H1 (cell line): ENCODE measurements around the gene HIVEP3. TPM values are rescaled to one million over a fixed set of nuclear protein-coding genes. Genes with fewer than 3 reads are reported as not detected.

Experiments
- CTCF ChIA-PET: fragments of 300-600 bp; sonication (Branson Sonifier 250); formaldehyde crosslinking; loops from one replicate; lab custom pipeline; 2021; ENCODE audit not compliant: partially characterized antibody; lab: Charles Lee
- POLR2A ChIA-PET: fragments of 300-600 bp; sonication (Branson Sonifier 250); formaldehyde crosslinking; loops from one replicate; lab custom pipeline; 2021; ENCODE audit warnings: inconsistent platforms; ENCODE audit not compliant: partially characterized antibody; lab: Charles Lee
- DNase-seq, 2 experiments: peaks; one replicate each; pipeline versions ENCODE4 v3.0.0 to v3.0.0-alpha.2; 2010 to 2022; ENCODE audit warnings: low spot score in 2 of 2, low read depth in 1 of 2, mixed read lengths in 1 of 2
- FAIRE-seq: peaks from 2 replicates; lab custom pipeline; 2011; peaks lifted over from hg19 to GRCh38; lab: Jason Lieb, UNC
- H2AFZ ChIP-seq: 2 replicates; pipeline ENCODE4 v1.8.1; 2012; ENCODE audit warnings: low read length, inconsistent platforms
- H2AK5ac ChIP-seq: 2 replicates; pipeline ENCODE4 v1.6.1; 2013; ENCODE audit warnings: low read depth, low read length
- H2BK120ac ChIP-seq: replicated peaks from 2 replicates; pipeline ENCODE3; 2013; ENCODE audit warnings: low read depth, low read length, inconsistent platforms
- H2BK12ac ChIP-seq: 2 replicates; pipeline ENCODE4 v1.6.1; 2013; ENCODE audit warnings: low read depth, low read length
- H2BK15ac ChIP-seq: 2 replicates; pipeline ENCODE4 v1.6.1; 2013; ENCODE audit warnings: low read length
- H2BK20ac ChIP-seq: 2 replicates; pipeline ENCODE4 v1.6.1; 2013; ENCODE audit warnings: low read length
- H2BK5ac ChIP-seq: 2 replicates; pipeline ENCODE4 v1.6.1; 2013; ENCODE audit warnings: low read depth, low read length
- H3K14ac ChIP-seq: 2 replicates; pipeline ENCODE4 v1.6.1; 2013; ENCODE audit warnings: inconsistent platforms; ENCODE audit not compliant: insufficient read length
- H3K18ac ChIP-seq: 2 replicates; pipeline ENCODE4 v1.6.1; 2013; ENCODE audit warnings: low read length; ENCODE audit errors: extremely low read depth
- H3K23ac ChIP-seq: 2 replicates; pipeline ENCODE4 v1.6.1; 2013; ENCODE audit warnings: inconsistent platforms; ENCODE audit not compliant: insufficient read length
- H3K23me2 ChIP-seq: 2 replicates; pipeline ENCODE4 v1.6.1; 2013; ENCODE audit warnings: low read depth, low read length
- H3K27ac ChIP-seq: 2 replicates; pipeline ENCODE4 v1.6.1; 2011; ENCODE audit warnings: low read depth, low read length, inconsistent platforms
- H3K27me3 ChIP-seq, 4 experiments: replicated peaks in 1 of 4; 1 replicate in 1 of 4; 2 replicates in 3 of 4; pipeline versions ENCODE4 v1.6.1 to v1.8.1; 2011 to 2013; ENCODE audit warnings: low read length in 3 of 4, mild to moderate bottlenecking in 3 of 4, inconsistent platforms in 2 of 4, mixed read lengths in 2 of 4, moderate library complexity in 1 of 4; ENCODE audit not compliant: control insufficient read depth in 3 of 4, insufficient read depth in 3 of 4; ENCODE audit errors: extremely low read depth in 1 of 4
- H3K36me3 ChIP-seq, 4 experiments: 2 replicates each; pipeline versions ENCODE4 v1.6.1 to v1.8.1; 2011 to 2013; ENCODE audit warnings: mild to moderate bottlenecking in 4 of 4, low read length in 3 of 4, moderate library complexity in 2 of 4, control low read depth in 1 of 4, inconsistent platforms in 1 of 4; ENCODE audit not compliant: insufficient read depth in 4 of 4, control insufficient read depth in 2 of 4
- H3K4ac ChIP-seq: replicated peaks from 2 replicates; pipeline ENCODE3; 2013; ENCODE audit warnings: low read length, low read depth, mixed read lengths, inconsistent platforms; ENCODE audit not compliant: insufficient read length
- H3K4me1 ChIP-seq, 4 experiments: replicated peaks in 1 of 4; 1 replicate in 1 of 4; 2 replicates in 3 of 4; pipeline versions ENCODE4 v1.6.1 to v1.8.1; 2011 to 2013; ENCODE audit warnings: low read length in 3 of 4, inconsistent platforms in 2 of 4, mixed read lengths in 1 of 4; ENCODE audit not compliant: insufficient read depth in 4 of 4, control insufficient read depth in 3 of 4
- H3K4me2 ChIP-seq, 2 experiments: 2 replicates each; pipeline versions ENCODE4 v1.6.1 to v1.8.1; 2011 to 2013; ENCODE audit warnings: low read depth in 2 of 2, low read length in 2 of 2, control low read depth in 1 of 2, inconsistent platforms in 1 of 2, mild to moderate bottlenecking in 1 of 2; ENCODE audit not compliant: insufficient read depth in 1 of 2
- H3K4me3 ChIP-seq, 4 experiments: fragments of 200-600, 300-600 bp in 1 of 4; sonication (generic), shearing (Covaris generic), sonication (Bioruptor Twin) in 1 of 4; 2 replicates each; pipeline versions ENCODE4 v1.5.1 to v1.8.1; 2011 to 2016; ENCODE audit warnings: low read length in 4 of 4, low read depth in 3 of 4, control low read depth in 2 of 4, inconsistent platforms in 2 of 4, mild to moderate bottlenecking in 2 of 4, mixed read lengths in 1 of 4, moderate library complexity in 1 of 4; ENCODE audit not compliant: insufficient read depth in 2 of 4; ENCODE audit errors: extremely low read depth in 1 of 4
- H3K56ac ChIP-seq: replicated peaks from 2 replicates; pipeline ENCODE3; 2013; ENCODE audit warnings: low read depth, mild to moderate bottlenecking, mixed read lengths, low read length, inconsistent platforms; ENCODE audit not compliant: insufficient read length
- H3K79me1 ChIP-seq: 2 replicates; pipeline ENCODE4 v1.6.1; 2013; ENCODE audit warnings: low read depth, low read length, control low read depth
- H3K79me2 ChIP-seq, 2 experiments: 2 replicates each; pipeline versions ENCODE4 v1.6.1 to v1.8.1; 2012 to 2013; ENCODE audit warnings: low read length in 2 of 2, mild to moderate bottlenecking in 2 of 2, inconsistent platforms in 1 of 2; ENCODE audit not compliant: insufficient read depth in 2 of 2, control insufficient read depth in 1 of 2
- H3K9ac ChIP-seq, 4 experiments: replicated peaks in 1 of 4; 1 replicate in 1 of 4; 2 replicates in 3 of 4; pipeline versions ENCODE4 v1.6.1 to v1.8.1; 2011 to 2013; ENCODE audit warnings: low read depth in 3 of 4, low read length in 3 of 4, control low read depth in 2 of 4, mild to moderate bottlenecking in 2 of 4, moderate library complexity in 2 of 4, inconsistent platforms in 1 of 4; ENCODE audit errors: extremely low read depth in 1 of 4
- H3K9me3 ChIP-seq, 2 experiments: 2 replicates each; pipeline versions ENCODE4 v1.6.1 to v1.8.1; 2012 to 2013; ENCODE audit warnings: mild to moderate bottlenecking in 2 of 2, moderate library complexity in 2 of 2, control low read depth in 1 of 2, inconsistent platforms in 1 of 2, low read depth in 1 of 2, low read length in 1 of 2, mixed read lengths in 1 of 2; ENCODE audit not compliant: insufficient read depth in 2 of 2
- H4K20me1 ChIP-seq, 2 experiments: replicated peaks in 1 of 2; 2 replicates each; pipeline versions ENCODE3 to v1.8.1; 2011 to 2013; ENCODE audit warnings: inconsistent platforms in 2 of 2, low read length in 2 of 2, mild to moderate bottlenecking in 1 of 2; ENCODE audit not compliant: insufficient read depth in 2 of 2, control insufficient read depth in 1 of 2
- H4K5ac ChIP-seq: 2 replicates; pipeline ENCODE4 v1.6.1; 2013; ENCODE audit warnings: low read length, low read depth, mixed read lengths, inconsistent platforms; ENCODE audit not compliant: insufficient read length
- H4K8ac ChIP-seq: 2 replicates; pipeline ENCODE4 v1.8.0; 2013; ENCODE audit warnings: mild to moderate bottlenecking, moderate library complexity, low read length, inconsistent platforms; ENCODE audit not compliant: insufficient read depth; ENCODE audit errors: extremely low read depth
- H4K91ac ChIP-seq: replicated peaks from 2 replicates; pipeline ENCODE3; 2013; ENCODE audit warnings: low read length, mixed read lengths, inconsistent platforms; ENCODE audit not compliant: insufficient read length
- ATF2 ChIP-seq: IDR thresholded peaks from 2 replicates; pipeline ENCODE4 v1.6.1; 2012; ENCODE audit warnings: low read length, inconsistent platforms
- ATF3 ChIP-seq: IDR thresholded peaks from 2 replicates; pipeline ENCODE4 v1.6.1; 2011; ENCODE audit warnings: low read depth, mild to moderate bottlenecking, low read length; ENCODE audit not compliant: insufficient read depth
- CHD2 ChIP-seq: IDR thresholded peaks from 2 replicates; pipeline ENCODE4 v1.6.1; 2012; ENCODE audit warnings: low read length, improper control_type of control experiment
- JUN ChIP-seq: IDR thresholded peaks from 2 replicates; pipeline ENCODE4 v1.6.1; 2011; ENCODE audit warnings: low read depth, mild to moderate bottlenecking, improper control_type of control experiment, low read length
- JUND ChIP-seq: IDR thresholded peaks from 2 replicates; pipeline ENCODE4 v1.6.1; 2011; ENCODE audit warnings: mild to moderate bottlenecking, improper control_type of control experiment, low read length
- SIX5 ChIP-seq: IDR thresholded peaks from 2 replicates; pipeline ENCODE4 v1.6.1; 2011; ENCODE audit warnings: mild to moderate bottlenecking, low read depth, low read length
- SP1 ChIP-seq: IDR thresholded peaks from 2 replicates; pipeline ENCODE4 v1.6.1; 2011; ENCODE audit warnings: low read depth, low read length
- SP4 ChIP-seq: IDR thresholded peaks from 2 replicates; pipeline ENCODE4 v1.6.1; 2012; ENCODE audit warnings: low read length, inconsistent platforms
- SUZ12 ChIP-seq: fragments of 200-600 bp; sonication (generic); IDR thresholded peaks from 2 replicates; pipeline ENCODE4 v1.6.1; 2012; ENCODE audit warnings: mild to moderate bottlenecking, inconsistent platforms, low read length, moderate library complexity, mixed read lengths
- TAF7 ChIP-seq: optimal IDR thresholded peaks from 2 replicates; pipeline ENCODE3; 2011; ENCODE audit warnings: low read depth, mild to moderate bottlenecking, inconsistent platforms, low read length, moderate library complexity, borderline replicate concordance
- TCF12 ChIP-seq: IDR thresholded peaks from 2 replicates; pipeline ENCODE4 v1.6.1; 2011; ENCODE audit warnings: low read depth, mild to moderate bottlenecking, low read length
- WGBS, 2 experiments: shearing (Covaris generic) in 1 of 2; methylation state at CpG; one replicate each; pipeline versions ENCODE4 v1.1.6 to v1.1.7; 2013 to 2015; ENCODE audit warnings: low lambda C conversion rate in 2 of 2, mixed read lengths in 2 of 2, inconsistent platforms in 1 of 2, low coverage in 1 of 2, missing lambda C conversion rate in 1 of 2; ENCODE audit not compliant: insufficient replicate concordance in 2 of 2, insufficient coverage in 1 of 2, insufficient read length in 1 of 2; ENCODE audit errors: extremely low coverage in 1 of 2, missing lambda C conversion rate in 1 of 2; 5-methylcytosine and 5-hydroxymethylcytosine counted together
- polyA plus RNA-seq, 7 experiments: library from polyadenylated mRNA; depleted of rRNA in 3 of 7; stranded (reverse) in 5 of 7; unstranded in 2 of 7; fragments of >200 nt in 5 of 7; fragments of 200-250 nt in 2 of 7; gene quantifications; 1 replicate in 5 of 7; 2 replicates in 1 of 7; 4 replicates in 1 of 7; pipeline versions ENCODE4 v1.2.1 to v1.2.3, GENCODE V29; 2011 to 2013; ENCODE audit warnings: missing spikeins in 2 of 7, mixed read lengths in 2 of 7
- total RNA-seq: library from RNA; stranded (reverse); fragmentation: NEBNext Ultra II Directional; extraction: Animal tissue kit (Norgen Biotek cat#: 25700); gene quantifications from 2 replicates; pipeline ENCODE4 v1.2.1, GENCODE V29; 2021

The HIVEP3 gene
- total and polyA plus RNA-seq, 2 of the 8 experiments (the other 6 are each of a cell fraction or from before 2014, with no cell fraction given), result 0.24 to 0.69 TPM

GRCh38 chr1:41816061-41816460, 102.7 kb downstream of the HIVEP3 start:
- no peaks in the 10 kb centered on the region for H3K79me1 ChIP-seq
- H2BK20ac ChIP-seq, result no peak overlapping the region
- H3K23me2 ChIP-seq, result no peaks in the 10 kb centered on the region
- H2BK120ac ChIP-seq, result no peak overlapping the region
- H3K4me1 ChIP-seq, result peaks cover 0 to 3% (median 0%) of the 10 kb centered on the region in 4 experiments; a peak in 1 of 7 replicates
- H3K4me2 ChIP-seq, result no peak overlapping the region
- no peak overlapping the region for H3K56ac ChIP-seq
- no peak overlapping the region for H3K23ac ChIP-seq
- no peak for DNase-seq
- H3K27me3 ChIP-seq, result no peaks in the 10 kb centered on the region
- H3K9me3 ChIP-seq, result no peaks in the 10 kb centered on the region
- no peak overlapping the region for H4K91ac ChIP-seq
- H3K14ac ChIP-seq, result no peak overlapping the region
- no peak overlapping the region for H4K8ac ChIP-seq
- 94% methylated on average over 3 of the region's 3 CpGs; no CpG with 5 or more reads in 1 of the 2 experiments for WGBS, 2 experiments
- H3K79me2 ChIP-seq, result no peaks in the 10 kb centered on the region
- H4K20me1 ChIP-seq, result no peaks in the 10 kb centered on the region
- H2BK5ac ChIP-seq, result no peak overlapping the region
- H2BK12ac ChIP-seq, result no peak overlapping the region
- no peak overlapping the region for H3K4ac ChIP-seq
- H3K27ac ChIP-seq, result no peak overlapping the region
- H3K36me3 ChIP-seq, result no peaks in the 10 kb centered on the region
- H2BK15ac ChIP-seq, result no peak overlapping the region
- ChIA-PET POLR2A (no interaction called here), CTCF (interaction anchor here (1.0 kb wide), 1 partner anchor 14 kb away, joined by 3 read pairs; no protein-coding TSS in a partner anchor)
- no peak overlapping the region for H4K5ac ChIP-seq
- no peak overlapping the region for H2AFZ ChIP-seq
- TF ChIP-seq TCF12 (no peak), SP1 (no peak), SUZ12 (no peak), JUN (no peak), ATF3 (no peak), JUND (no peak), SP4 (no peak), CHD2 (no peak), ATF2 (no peak), SIX5 (no peak), TAF7 (no peak)
- no peak for FAIRE-seq
- H3K18ac ChIP-seq, result no peak overlapping the region
- H2AK5ac ChIP-seq, result no peak overlapping the region
- no peak overlapping the region for H3K9ac ChIP-seq
- no peak overlapping the region for H3K4me3 ChIP-seq
